ENCODE results near the gene SNCB. TPM values are rescaled to one million over a fixed set of nuclear protein-coding genes. Genes with fewer than 3 reads are reported as not detected.

SNCB gene
- total and polyA plus RNA-seq, 2 of the 8 experiments (the other 6 are each of a cell fraction or from before 2014, with no cell fraction given) = 4.2 to 5.9 TPM

DNA sequence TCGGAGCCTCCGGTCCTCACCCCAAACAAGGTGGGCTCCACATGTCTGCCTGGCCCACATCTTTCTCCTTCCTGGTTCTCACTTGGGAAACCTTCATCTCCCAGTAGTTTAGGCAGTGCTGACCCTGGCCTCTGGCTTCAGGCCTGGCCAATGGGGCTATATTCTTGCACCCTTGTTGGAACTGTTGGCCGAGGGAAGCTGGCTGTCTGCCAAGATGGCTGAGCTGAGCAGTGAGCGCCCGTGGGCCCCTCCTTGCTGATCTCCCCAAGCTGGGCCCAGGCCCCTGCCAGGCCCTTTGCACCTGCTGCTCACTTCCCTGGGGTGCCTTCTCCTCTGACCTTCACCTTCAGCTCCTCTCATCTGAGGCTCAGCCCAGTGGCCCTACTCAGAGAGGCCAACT is 48.2 kb upstream of the SNCB start:
- Histone ChIP-seq H4K20me1 (replicated peaks in 1 of 2; ENCODE audit: control insufficient read depth in 1 of 2, insufficient read depth in 2 of 2, low read length in 2 of 2) (no peaks in the 10 kb centered on the region), H3K4me1 (replicated peaks in 1 of 4; ENCODE audit: control insufficient read depth in 3 of 4, insufficient read depth in 4 of 4, low read length in 3 of 4) (peaks cover 0 to 10% (median 3%) of the 10 kb centered on the region in 4 experiments; a peak in 6 of 7 replicates), H4K5ac (ENCODE audit: insufficient read length, low read depth, low read length) (no peak overlapping the region), H3K14ac (ENCODE audit: insufficient read length) (no peak overlapping the region), H3K36me3 (ENCODE audit: control insufficient read depth in 2 of 4, insufficient read depth in 4 of 4, low read length in 3 of 4) (no peaks in the 10 kb centered on the region), H4K8ac (ENCODE audit: extremely low read depth, insufficient read depth, low read length) (no peak overlapping the region), H2BK5ac (ENCODE audit: low read depth, low read length) (no peak overlapping the region), H3K4me3 (ENCODE audit: extremely low read depth in 1 of 4, insufficient read depth in 2 of 4, low read depth in 3 of 4, low read length in 4 of 4) (no peak overlapping the region), H3K4me2 (ENCODE audit: insufficient read depth in 1 of 2, low read depth in 2 of 2, low read length in 2 of 2) (no peak overlapping the region), H3K9me3 (ENCODE audit: insufficient read depth in 2 of 2, low read depth in 1 of 2, low read length in 1 of 2) (no peaks in the 10 kb centered on the region), H3K27ac (ENCODE audit: low read depth, low read length) (no peak overlapping the region), H3K23ac (ENCODE audit: insufficient read length) (no peak overlapping the region), H2BK12ac (ENCODE audit: low read depth, low read length) (0 out of 2 replicates have a peak overlapping the region, but pooled peaks have one; percentile 84), H3K79me2 (ENCODE audit: control insufficient read depth in 1 of 2, insufficient read depth in 2 of 2, low read length in 2 of 2) (no peaks in the 10 kb centered on the region), H3K4ac (replicated peaks; ENCODE audit: insufficient read length, low read depth, low read length) (no peak overlapping the region), H2AFZ (ENCODE audit: low read length) (no peak overlapping the region), H2BK15ac (ENCODE audit: low read length) (no peak overlapping the region), H4K91ac (replicated peaks; ENCODE audit: insufficient read length, low read length) (no peak overlapping the region), H3K27me3 (replicated peaks in 1 of 4; ENCODE audit: control insufficient read depth in 3 of 4, extremely low read depth in 1 of 4, insufficient read depth in 3 of 4, low read length in 3 of 4) (peaks cover 0 to 20% (median 19%) of the 10 kb centered on the region in 4 experiments; a peak in 6 of 7 replicates), H3K9ac (replicated peaks in 1 of 4; ENCODE audit: extremely low read depth in 1 of 4, low read depth in 3 of 4, low read length in 3 of 4) (no peak overlapping the region), H3K56ac (replicated peaks; ENCODE audit: insufficient read length, low read depth, low read length) (no peak overlapping the region), H3K18ac (ENCODE audit: extremely low read depth, low read length) (no peak overlapping the region), H2BK120ac (replicated peaks; ENCODE audit: low read depth, low read length) (no peak overlapping the region), H3K23me2 (ENCODE audit: low read depth, low read length) (peaks cover 7% of the 10 kb centered on the region; the same call in 1 of the 2 replicates), H3K79me1 (ENCODE audit: low read depth, low read length) (no peaks in the 10 kb centered on the region), H2AK5ac (ENCODE audit: low read depth, low read length) (0 out of 2 replicates have a peak overlapping the region, but pooled peaks have one; percentile 28), H2BK20ac (ENCODE audit: low read length) (no peak overlapping the region)
- CTCF ChIA-PET (ENCODE audit: partially characterized antibody) = interaction anchor here (1.0 to 35.1 kb wide), 3 partner anchors 8 to 26 kb away, joined by 3 to 859 read pairs (median 859); no protein-coding TSS in a partner anchor
- POLR2A ChIA-PET (ENCODE audit: partially characterized antibody) = interaction anchor here (0.6 to 3.3 kb wide), 4 partner anchors 9 to 32 kb away, joined by 3 to 13 read pairs (median 5); no protein-coding TSS in a partner anchor
- FAIRE-seq (no peak), DNase-seq (ENCODE audit: low read depth in 1 of 2, low spot score in 2 of 2) (no peak)
- WGBS, 2 experiments (ENCODE audit: extremely low coverage in 1 of 2, insufficient coverage in 1 of 2, insufficient read length in 1 of 2, insufficient replicate concordance in 2 of 2, low coverage in 1 of 2, low lambda C conversion rate in 2 of 2, missing lambda C conversion rate in 1 of 2) = 83% methylated on average over 5 of the region's 5 CpGs; no CpG with 5 or more reads in 1 of the 2 experiments
- TF ChIP-seq SP2 (IDR thresholded peaks at IDR 0.05; ENCODE audit: low read length) (no peak), GTF2F1 (IDR thresholded peaks at IDR 0.05; ENCODE audit: borderline replicate concordance, low read depth, low read length) (no peak), SP1 (IDR thresholded peaks at IDR 0.05; ENCODE audit: low read depth, low read length) (no peak), POU5F1 (IDR thresholded peaks at IDR 0.05; ENCODE audit: low read depth, low read length) (no peak), POLR2A (IDR thresholded peaks at IDR 0.05; ENCODE audit: control extremely low read depth in 1 of 2, low read depth in 2 of 2, low read length in 2 of 2) (no peak), SIX5 (IDR thresholded peaks at IDR 0.05; ENCODE audit: low read depth, low read length) (no peak), EZH2 (IDR thresholded peaks at IDR 0.05; ENCODE audit: low read depth, low read length, severe bottlenecking) (no peak), SIN3A (conservative IDR thresholded peaks at IDR 0.05 in 1 of 2, IDR thresholded peaks at IDR 0.05 in 1 of 2; ENCODE audit: low read depth in 1 of 2, low read length in 2 of 2) (no peak), CBX5 (IDR thresholded peaks at IDR 0.05; ENCODE audit: low read depth, low read length) (no peak), TAF1 (IDR thresholded peaks at IDR 0.05; ENCODE audit: low read depth, low read length) (no peak), KDM4A (IDR thresholded peaks at IDR 0.05; ENCODE audit: low read depth, low read length, severe bottlenecking) (no peak)
- TF ChIP-seq, protein P1, sequence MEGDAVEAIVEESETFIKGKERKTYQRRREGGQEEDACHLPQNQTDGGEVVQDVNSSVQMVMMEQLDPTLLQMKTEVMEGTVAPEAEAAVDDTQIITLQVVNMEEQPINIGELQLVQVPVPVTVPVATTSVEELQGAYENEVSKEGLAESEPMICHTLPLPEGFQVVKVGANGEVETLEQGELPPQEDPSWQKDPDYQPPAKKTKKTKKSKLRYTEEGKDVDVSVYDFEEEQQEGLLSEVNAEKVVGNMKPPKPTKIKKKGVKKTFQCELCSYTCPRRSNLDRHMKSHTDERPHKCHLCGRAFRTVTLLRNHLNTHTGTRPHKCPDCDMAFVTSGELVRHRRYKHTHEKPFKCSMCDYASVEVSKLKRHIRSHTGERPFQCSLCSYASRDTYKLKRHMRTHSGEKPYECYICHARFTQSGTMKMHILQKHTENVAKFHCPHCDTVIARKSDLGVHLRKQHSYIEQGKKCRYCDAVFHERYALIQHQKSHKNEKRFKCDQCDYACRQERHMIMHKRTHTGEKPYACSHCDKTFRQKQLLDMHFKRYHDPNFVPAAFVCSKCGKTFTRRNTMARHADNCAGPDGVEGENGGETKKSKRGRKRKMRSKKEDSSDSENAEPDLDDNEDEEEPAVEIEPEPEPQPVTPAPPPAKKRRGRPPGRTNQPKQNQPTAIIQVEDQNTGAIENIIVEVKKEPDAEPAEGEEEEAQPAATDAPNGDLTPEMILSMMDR (IDR thresholded peaks at IDR 0.05; ENCODE audit: control extremely low read depth in 1 of 3, insufficient read depth in 1 of 3, low read depth in 1 of 3, low read length in 3 of 3) = no peak
